Brain pericyte (primary cell): ENCODE results near the gene KIF3C.
A peak's percentile ranks its signal among the peaks of the same experiment; 100 is the strongest.
"Not testable (repeated sequence)": the region's sequence is repeated elsewhere in the genome, so short reads cannot be mapped to it uniquely, and the experiment has no call there.

ENCODE experiments used
- DNase-seq: peaks from one replicate; pipeline ENCODE4 v3.0.0-alpha.2; 2012; ENCODE audit warnings: low read depth, low spot score

The KIF3C gene

GRCh38 chr2:25917411-25917810 is 64.9 kb downstream of the KIF3C start:
- DNase-seq: not testable (repeated sequence)

- not testable (repeated sequence) for DNase-seq
Measured at GRCh38 chr2:25915944-25916772, 66.1 kb downstream of the KIF3C start.

GRCh38 chr2:25915411-25915810 is 66.9 kb downstream of the KIF3C start:
- DNase-seq: not testable (repeated sequence)

GRCh38 chr2:25913696-25913973 is 68.7 kb downstream of the KIF3C start:
- not testable (repeated sequence) for DNase-seq

- no peak for DNase-seq
Measured at GRCh38 chr2:25912851-25913695, 69.2 kb downstream of the KIF3C start.

GRCh38 chr2:25909574-25909973 is 72.7 kb downstream of the KIF3C start:
- not testable (repeated sequence) for DNase-seq

- DNase-seq: no peak
Measured at GRCh38 chr2:25905126-25905525, 77.2 kb downstream of the KIF3C start.

- no peak for DNase-seq
Measured at GRCh38 chr2:25903216-25903776, 79.0 kb downstream of the KIF3C start.

GRCh38 chr2:25899404-25899970 is 82.8 kb downstream of the KIF3C start:
- no peak for DNase-seq

GRCh38 chr2:25897506-25897905 is 84.8 kb downstream of the KIF3C start:
- DNase-seq: no peak

GRCh38 chr2:25896308-25896707 is 86.0 kb downstream of the KIF3C start:
- not testable (repeated sequence) for DNase-seq

GRCh38 chr2:25895610-25896009 is 86.7 kb downstream of the KIF3C start:
- DNase-seq: no peak

GRCh38 chr2:25895018-25895417 is 87.3 kb downstream of the KIF3C start:
- no peak for DNase-seq

- DNase-seq: peak; percentile 58
Measured at GRCh38 chr2:25894135-25894830, 88.0 kb downstream of the KIF3C start.

GRCh38 chr2:25891672-25892071 is 90.6 kb downstream of the KIF3C start:
- DNase-seq: no peak

- no peak for DNase-seq
Measured at GRCh38 chr2:25887624-25888242, 94.6 kb downstream of the KIF3C start.

- no peak for DNase-seq
Measured at GRCh38 chr2:25885933-25886332, 96.4 kb downstream of the KIF3C start.

GRCh38 chr2:25881764-25882163 is 100.5 kb downstream of the KIF3C start:
- DNase-seq: no peak

- DNase-seq: no peak
Measured at GRCh38 chr2:25879133-25879730, 103.1 kb downstream of the KIF3C start.

- peak; percentile 88 for DNase-seq
Measured at GRCh38 chr2:25878361-25879132, 103.8 kb downstream of the KIF3C start, which contains the start of gene ASXL2. Gene ASXL2, minus strand, starts transcription at chr2:25878487. Its CDS starts 265 bp downstream, at chr2:25878222.
